Measurements from ENCODE around the gene TMA7B.
"Not testable (repeated sequence)": the region's sequence is repeated elsewhere in the genome, so short reads cannot be mapped to it uniquely, and the experiment has no call there.

Gene TMA7B

GRCh38 chr22:39979048-39979447 is 18.9 kb downstream of the TMA7B start:
- in situ Hi-C loops (cut with MboI; ENCODE audit: low sequenced_read_pairs), result no loop called here

DNA sequence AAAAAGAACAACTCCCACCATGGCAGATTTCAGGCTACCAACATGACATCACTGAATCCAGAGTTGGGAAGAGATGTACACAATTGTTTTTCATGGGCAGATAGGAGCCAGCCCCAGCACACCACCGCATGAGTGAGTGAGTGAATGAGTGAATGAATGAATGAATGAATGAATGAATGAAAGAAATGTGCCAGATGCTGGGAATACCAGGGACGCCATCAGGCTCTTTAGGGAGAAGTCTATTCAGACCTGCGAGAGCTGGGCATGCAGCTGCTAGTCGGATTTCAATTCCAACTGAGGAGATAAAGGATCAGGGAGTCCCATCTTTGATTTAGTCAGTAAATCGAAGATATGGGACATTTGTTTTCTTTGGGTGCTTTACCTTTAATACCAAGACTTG is 19.3 kb downstream of the TMA7B start:
- in situ Hi-C loops (cut with MboI; ENCODE audit: low sequenced_read_pairs), result no loop called here

DNA sequence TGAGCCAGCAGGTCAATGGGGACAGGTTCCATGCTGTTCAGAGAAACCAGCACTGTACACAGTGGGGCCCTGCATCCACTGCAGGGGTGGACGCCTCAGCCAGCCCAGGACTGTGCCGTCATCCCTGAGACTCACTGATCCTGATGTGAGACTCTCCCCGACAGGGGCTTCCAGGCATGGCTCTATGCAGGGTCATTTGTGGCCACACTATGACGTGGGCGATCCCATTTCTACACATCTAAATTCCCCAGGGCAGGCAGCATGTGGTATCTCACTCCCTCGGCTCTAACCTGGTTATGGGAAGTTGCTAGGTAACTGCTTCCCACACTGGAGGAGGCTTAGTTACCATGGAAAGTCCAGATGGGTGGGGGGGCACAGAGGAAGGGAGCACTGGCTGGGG is 20.4 kb downstream of the TMA7B start:
- in situ Hi-C loops (cut with MboI; ENCODE audit: low sequenced_read_pairs), result no loop called here

- in situ Hi-C loops (cut with MboI; ENCODE audit: low sequenced_read_pairs), result no loop called here
These were observed 23.1 kb downstream of the TMA7B start for GRCh38 chr22:39983346-39983745.

- in situ Hi-C loops (cut with MboI; ENCODE audit: low sequenced_read_pairs), result no loop called here
These were observed 23.8 kb downstream of the TMA7B start for GRCh38 chr22:39984006-39984405.

DNA sequence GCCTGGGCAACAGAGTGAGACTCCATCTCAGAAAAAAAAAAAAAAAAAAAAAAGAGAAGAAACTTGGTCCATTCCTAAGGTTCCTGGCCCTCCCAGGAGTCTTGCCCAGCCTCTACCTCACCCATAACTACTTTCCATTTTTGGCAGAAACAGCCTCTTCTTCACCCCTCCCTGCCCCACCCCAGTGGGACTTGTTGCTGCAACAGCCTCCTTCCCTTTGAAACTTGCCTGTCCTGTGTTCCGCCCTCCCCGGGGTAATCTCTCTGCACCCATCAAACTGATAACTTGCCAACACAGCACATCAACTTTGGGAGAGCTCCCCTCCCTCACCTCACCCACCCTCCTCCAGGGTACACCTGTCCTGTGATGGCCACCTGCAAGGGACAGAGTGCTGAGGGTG is 24.5 kb downstream of the TMA7B start:
- in situ Hi-C loops (cut with MboI; ENCODE audit: low sequenced_read_pairs), result no loop called here

DNA sequence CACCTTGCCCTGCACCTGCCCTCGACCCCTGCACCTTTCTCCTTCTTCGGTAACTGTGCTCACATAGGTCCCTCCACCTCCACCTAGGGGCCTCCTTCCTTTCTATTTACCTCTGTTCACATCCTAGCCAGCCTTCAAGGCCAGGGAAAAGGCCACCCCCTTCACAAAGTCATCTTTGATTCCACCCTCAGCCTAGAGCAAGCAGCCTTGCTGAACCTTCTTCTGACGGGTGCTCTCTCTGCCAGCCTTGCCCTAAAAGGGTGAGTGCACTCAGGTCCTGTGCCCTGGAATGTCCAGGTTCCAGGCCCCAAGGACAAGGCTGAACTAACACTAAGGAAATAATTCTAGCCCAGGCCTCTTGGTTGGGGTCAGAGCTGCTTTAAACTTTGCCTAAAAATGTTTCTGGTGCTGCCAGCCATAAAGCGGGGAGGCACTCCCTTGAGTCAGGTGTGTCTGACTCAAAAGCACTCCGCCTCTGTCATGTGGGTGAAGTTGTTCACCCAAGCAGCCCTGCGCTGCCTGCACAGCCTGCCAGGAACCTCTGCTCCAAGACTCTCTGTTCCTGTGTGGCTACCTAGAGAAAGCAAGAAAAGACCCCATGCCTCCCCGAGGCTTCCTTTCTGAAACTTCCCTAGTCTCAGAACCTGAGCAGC is 25.3 kb downstream of the TMA7B start:
- in situ Hi-C loops (cut with MboI; ENCODE audit: low sequenced_read_pairs), result no loop called here

GRCh38 chr22:39988386-39989114 is 28.4 kb downstream of the TMA7B start:
- in situ Hi-C loops (cut with MboI; ENCODE audit: low sequenced_read_pairs), result no loop called here

GRCh38 chr22:39989633-39990032 is 29.4 kb downstream of the TMA7B start:
- in situ Hi-C loops (cut with MboI; ENCODE audit: low sequenced_read_pairs), result no loop called here

- in situ Hi-C loops (cut with MboI; ENCODE audit: low sequenced_read_pairs), result no loop called here
These were observed 30.5 kb downstream of the TMA7B start for GRCh38 chr22:39990686-39991085.

- in situ Hi-C loops (cut with MboI; ENCODE audit: low sequenced_read_pairs), result no loop called here
These were observed 31.1 kb downstream of the TMA7B start for GRCh38 chr22:39991159-39991860.

DNA sequence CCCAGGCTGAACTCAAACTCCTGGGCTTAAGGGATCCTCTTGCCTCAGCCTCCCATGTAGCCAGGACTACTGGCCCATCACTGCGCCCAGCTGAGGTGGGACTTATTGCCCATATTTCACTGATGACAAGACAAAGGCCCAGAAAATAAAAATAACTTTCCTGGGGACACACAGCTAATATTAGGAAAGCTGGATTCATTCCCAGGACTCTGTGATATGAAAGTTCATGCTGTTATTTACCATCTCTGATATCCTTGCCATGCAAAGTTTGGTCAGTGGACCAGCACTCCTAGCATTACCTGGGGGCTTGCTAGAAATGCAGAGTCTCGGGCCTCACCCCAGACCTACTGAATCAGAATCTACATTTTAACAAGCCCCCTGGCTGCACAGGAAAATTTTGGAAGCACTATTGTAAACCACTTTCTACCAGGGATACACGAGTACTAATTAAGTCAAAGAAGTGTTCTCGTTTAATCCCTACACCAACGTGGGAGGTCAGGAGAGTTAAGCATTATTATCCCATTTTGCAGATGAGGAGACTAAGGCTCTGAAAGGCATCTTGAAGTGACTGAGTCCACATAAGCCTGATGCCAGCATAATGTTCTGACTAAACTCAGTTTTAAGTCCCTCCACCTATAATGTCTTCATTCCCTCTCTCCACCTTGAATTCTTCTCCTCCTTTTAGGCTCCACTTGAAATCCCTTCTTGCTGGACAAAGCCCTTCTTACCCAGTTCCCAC is 32.1 kb downstream of the TMA7B start:
- in situ Hi-C loops (cut with MboI; ENCODE audit: low sequenced_read_pairs), result no loop called here

- in situ Hi-C loops (cut with MboI; ENCODE audit: low sequenced_read_pairs), result not testable (repeated sequence)
These were observed 32.7 kb downstream of the TMA7B start for GRCh38 chr22:39992894-39993293.

- in situ Hi-C loops (cut with MboI; ENCODE audit: low sequenced_read_pairs), result no loop called here
These were observed 33.9 kb downstream of the TMA7B start for GRCh38 chr22:39994041-39994565.

- in situ Hi-C loops (cut with MboI; ENCODE audit: low sequenced_read_pairs), result no loop called here
These were observed 34.6 kb downstream of the TMA7B start, which contains the start of gene FAM83F for GRCh38 chr22:39994566-39995392. FAM83F (plus strand) TSS chr22:39994954; CDS start chr22:39995043, 89 bp downstream.

DNA sequence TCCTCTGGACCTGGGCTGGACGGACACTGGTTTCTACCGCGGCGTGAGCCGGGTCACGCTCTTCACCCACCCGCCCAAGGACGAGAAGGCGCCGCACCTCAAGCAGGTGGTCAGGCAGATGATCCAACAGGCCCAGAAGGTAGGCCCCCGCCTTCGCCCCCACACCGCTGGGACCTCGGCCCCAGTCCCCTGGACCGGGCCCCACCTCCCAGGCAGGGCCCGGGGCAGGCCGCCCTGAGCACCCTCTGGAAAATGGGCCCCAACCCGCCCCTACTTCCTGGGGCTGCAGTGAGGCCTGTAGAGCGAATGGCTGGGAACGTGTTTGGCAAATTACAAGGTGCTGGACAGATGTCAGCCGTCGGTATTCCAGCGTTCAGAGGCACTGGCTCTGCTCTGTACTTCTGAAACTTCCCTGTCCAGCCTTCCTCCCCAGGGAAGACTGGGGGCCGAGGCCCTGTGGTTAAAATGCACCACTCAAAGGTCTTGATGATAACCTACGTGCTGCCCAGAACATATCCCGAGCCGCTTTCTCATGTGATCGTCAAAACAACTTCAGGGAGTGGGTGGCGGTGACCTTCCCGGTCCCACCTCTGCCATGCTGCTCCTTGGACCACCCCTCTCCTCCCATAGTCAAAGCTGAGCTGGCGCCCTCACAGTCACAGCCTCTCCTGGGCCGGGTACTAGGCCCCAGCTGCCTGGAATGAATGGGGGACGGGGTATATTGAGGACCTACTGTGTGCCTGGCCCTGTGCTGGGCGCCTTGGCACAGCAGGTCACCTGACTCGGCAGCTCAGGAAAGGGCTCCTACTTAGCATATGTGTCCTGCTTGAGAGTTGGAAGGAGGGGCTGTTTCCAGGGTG is 35.4 kb downstream of the TMA7B start:
- in situ Hi-C loops (cut with MboI; ENCODE audit: low sequenced_read_pairs), result no loop called here

DNA sequence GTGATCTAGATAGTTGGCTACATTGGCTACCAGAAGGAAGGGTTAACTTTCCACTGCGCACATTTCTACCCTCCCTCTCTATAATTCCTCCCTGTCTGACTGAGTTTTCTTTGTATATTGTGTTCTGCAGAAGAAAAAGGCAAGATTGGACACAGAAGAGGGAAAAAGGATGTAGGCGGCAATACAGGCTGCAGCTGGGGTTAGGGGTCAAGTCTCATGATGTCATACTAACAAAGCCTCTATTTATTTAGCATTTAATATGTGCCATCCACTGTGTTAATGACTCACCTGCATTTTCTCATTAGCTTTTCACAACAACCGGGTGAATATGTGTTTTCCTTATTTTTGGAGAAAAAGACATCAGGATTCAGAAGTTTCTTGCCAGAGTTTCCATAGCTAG is 36.5 kb downstream of the TMA7B start:
- in situ Hi-C loops (cut with MboI; ENCODE audit: low sequenced_read_pairs), result no loop called here

DNA sequence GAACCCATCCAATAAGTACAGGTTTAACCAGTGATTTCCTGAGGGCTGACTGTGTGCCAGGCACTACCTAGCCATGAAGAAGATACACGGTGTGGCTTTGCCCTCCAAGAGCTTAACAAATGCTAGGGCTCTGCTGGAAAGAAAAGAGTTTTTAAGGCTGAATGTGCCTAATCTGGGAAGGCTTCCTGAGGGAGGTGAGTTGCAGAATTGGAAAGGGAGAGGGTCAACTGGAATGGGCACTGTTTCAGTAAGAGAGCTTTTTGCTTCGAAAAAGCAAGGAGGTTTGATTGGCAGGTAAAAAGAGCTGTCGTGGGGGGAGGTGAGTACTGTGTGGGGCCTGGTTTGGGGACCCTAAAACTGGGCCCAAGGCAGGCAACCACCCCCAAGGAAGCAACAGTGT is 37.2 kb downstream of the TMA7B start:
- in situ Hi-C loops (cut with MboI; ENCODE audit: low sequenced_read_pairs), result no loop called here
